K562 (cell line): Measurements from ENCODE around the gene RPAP2. TPM values are rescaled to one million over a fixed set of nuclear protein-coding genes. Genes with fewer than 3 reads are reported as not detected.
"Not testable (repeated sequence)": the region's sequence is repeated elsewhere in the genome, so short reads cannot be mapped to it uniquely, and the experiment has no call there.

Experiments used
- ATAC-seq: fragments of 200-7000 bp; cut with Tn5 transposase; 3 replicates; pipeline ENCODE4 v1.9.1; 2020; ENCODE audit warnings: moderate library complexity
- BruUV-seq: library from RNA; stranded (reverse); fragments of 400-500 nt; replicated peaks from 2 replicates; lab custom pipeline; 2021; lab: Mats Ljungman, UMichigan
- CTCF ChIA-PET: fragments of 300-600 bp; formaldehyde crosslinking; extraction: SDS; loops from one replicate; lab custom pipeline; 2021; ENCODE audit warnings: low intra/inter-chr PET ratio; lab: Yijun Ruan, JAX
- POLR2A ChIA-PET: fragments of 300-600, 350-650 bp; sonication (Branson Sonifier 250); formaldehyde crosslinking; extraction: SDS; loops from one replicate; lab custom pipeline; 2021; ENCODE audit warnings: antibody characterized with exemption, inconsistent platforms; lab: Yijun Ruan, JAX
- DNase-seq, 4 experiments: peaks; one replicate each; pipeline versions ENCODE4 v3.0.0 to v3.0.0-alpha.2; 2011 to 2018; ENCODE audit warnings: low spot score in 3 of 4, mixed read lengths in 3 of 4; ENCODE audit errors: extremely low read depth in 1 of 4
- FAIRE-seq: peaks from 2 replicates; lab custom pipeline; 2011; peaks lifted over from hg19 to GRCh38; lab: Jason Lieb, UNC
- H2AFZ ChIP-seq: 2 replicates; pipeline ENCODE4 v1.6.0; 2011; ENCODE audit warnings: low read depth, low read length, control low read depth, inconsistent platforms
- H3K27ac ChIP-seq: fragments of 200-600 bp; 3 replicates; pipeline ENCODE4 v1.8.0; 2011; ENCODE audit warnings: low read depth, mild to moderate bottlenecking, control low read depth, inconsistent platforms, low read length, moderate library complexity, mixed read lengths; ENCODE audit errors: extremely low read depth
- H3K27me3 ChIP-seq, 2 experiments: fragments of 300-600 bp in 1 of 2; 2 replicates in 1 of 2; 3 replicates in 1 of 2; pipeline versions ENCODE4 v1.6.0 to v1.8.0; 2011; ENCODE audit warnings: inconsistent platforms in 2 of 2, low read length in 2 of 2, mild to moderate bottlenecking in 1 of 2, mixed read lengths in 1 of 2, moderate library complexity in 1 of 2; ENCODE audit not compliant: control insufficient read depth in 2 of 2, insufficient read depth in 2 of 2
- H3K36me3 ChIP-seq: fragments of 300-600 bp; 3 replicates; pipeline ENCODE4 v1.8.0; 2011; ENCODE audit warnings: mild to moderate bottlenecking, low read length, inconsistent platforms; ENCODE audit not compliant: control insufficient read depth, insufficient read depth
- H3K4me1 ChIP-seq, 2 experiments: fragments of 200-600 bp in 1 of 2; replicated peaks in 1 of 2; 2 replicates in 1 of 2; 3 replicates in 1 of 2; pipeline versions ENCODE4 v1.5.1 to v1.8.0; 2011; ENCODE audit warnings: inconsistent platforms in 2 of 2, low read length in 2 of 2, mild to moderate bottlenecking in 1 of 2, mixed read lengths in 1 of 2, moderate library complexity in 1 of 2; ENCODE audit not compliant: control insufficient read depth in 2 of 2, insufficient read depth in 2 of 2
- H3K4me2 ChIP-seq: 2 replicates; pipeline ENCODE4 v1.6.1; 2011; ENCODE audit warnings: low read length, control low read depth, inconsistent platforms, mixed read lengths; ENCODE audit not compliant: insufficient read depth
- H3K4me3 ChIP-seq: fragments of 200-600 bp; sonication (generic), shearing (Covaris generic); 2 replicates; pipeline ENCODE4 v1.5.1; 2016; ENCODE audit warnings: control low read depth, inconsistent platforms
- H3K79me2 ChIP-seq: fragments of 200-600 bp; 3 replicates; pipeline ENCODE4 v1.8.0; 2011; ENCODE audit warnings: low read length, inconsistent platforms; ENCODE audit not compliant: control insufficient read depth, insufficient read depth
- H3K9ac ChIP-seq, 2 experiments: 2 replicates each; pipeline versions ENCODE4 v1.6.0 to v1.6.1; 2011; ENCODE audit warnings: low read depth in 2 of 2, low read length in 2 of 2, control low read depth in 1 of 2, inconsistent platforms in 1 of 2, mild to moderate bottlenecking in 1 of 2, mixed read lengths in 1 of 2; ENCODE audit not compliant: insufficient read depth in 1 of 2
- H3K9me1 ChIP-seq: one replicate; pipeline ENCODE4 v1.6.0; 2011; ENCODE audit warnings: inconsistent platforms, mild to moderate bottlenecking, low read length, moderate library complexity; ENCODE audit not compliant: control insufficient read depth, insufficient read depth
- H3K9me3 ChIP-seq: replicated peaks from 2 replicates; pipeline ENCODE4 v1.5.1; 2011; ENCODE audit warnings: low read depth, low read length, inconsistent platforms; ENCODE audit not compliant: control insufficient read depth, insufficient read depth
- H4K20me1 ChIP-seq: replicated peaks from 2 replicates; pipeline ENCODE4 v1.6.1; 2011; ENCODE audit warnings: low read length, inconsistent platforms, mixed read lengths; ENCODE audit not compliant: control insufficient read depth, insufficient read depth
- ATF3 ChIP-seq, 2 experiments: fragments of 450-650 bp in 1 of 2; sonication (generic) in 1 of 2; formaldehyde crosslinking in 1 of 2; IDR thresholded peaks in 1 of 2; conservative IDR thresholded peaks in 1 of 2; 2 replicates each; pipeline versions ENCODE4 v1.6.1 to v1.8.1; 2016 to 2023; ENCODE audit warnings: mild to moderate bottlenecking in 2 of 2, moderate library complexity in 2 of 2, inconsistent platforms in 1 of 2, missing genetic modification reagents in 1 of 2
- POLR2AphosphoS5 ChIP-seq: IDR thresholded peaks from 2 replicates; pipeline ENCODE4 v1.6.1; 2011; ENCODE audit warnings: mild to moderate bottlenecking, low read depth, low read length, moderate library complexity; ENCODE audit not compliant: control insufficient read depth, insufficient read depth
- ZNF354B ChIP-seq: fragments of 250-450 bp; sonication (Bioruptor Pico); IDR thresholded peaks from 2 replicates; pipeline ENCODE4 v1.4.0; 2020
- ZNF507 ChIP-seq: conservative IDR thresholded peaks from 2 replicates; pipeline ENCODE4 v1.6.1; 2017; ENCODE audit warnings: missing genetic modification characterization, missing compliant biosample characterization
- WGBS: fragments of 100-300 bp; shearing (Covaris generic); methylation state at CpG from one replicate; pipeline ENCODE4 v1.1.6; 2016; ENCODE audit warnings: low coverage, mixed read lengths; ENCODE audit not compliant: insufficient coverage; ENCODE audit errors: missing lambda C conversion rate; 5-methylcytosine and 5-hydroxymethylcytosine counted together
- in situ Hi-C: fragments of 300-500 bp; cut with MboI; formaldehyde crosslinking; loops from 4 replicates; pipeline ENCODE4 v1.15.0; 2018; ENCODE audit warnings: inconsistent platforms, mixed read lengths
- intact Hi-C: fragments of 100-400 bp; cut with micrococcal nuclease; formaldehyde crosslinking; loops from 2 replicates; pipeline ENCODE4 v1.14.2; 2022
- polyA plus RNA-seq, 8 experiments: library from polyadenylated mRNA; depleted of rRNA in 4 of 8; stranded (reverse) in 5 of 8; unstranded in 3 of 8; fragments of >200 nt; fragmentation: Nextera tagmentation in 2 of 8; fragmentation: Illumina TruSeq in 1 of 8; extraction: Ambion mirVana in 2 of 8; extraction: Trizol in 1 of 8; gene quantifications; 2 replicates each; pipeline versions ENCODE4 v1.2.1 to v1.2.3, GENCODE V29; 2011 to 2014; ENCODE audit warnings: inconsistent platforms in 1 of 8, missing spikeins in 1 of 8
- total RNA-seq, 7 experiments: library from RNA; depleted of rRNA in 6 of 7; stranded (reverse); fragments of >200 nt in 6 of 7; fragmentation: Illumina TruSeq in 2 of 7; extraction: Trizol in 2 of 7; gene quantifications; 2 replicates each; pipeline versions ENCODE4 v1.2.1 to v1.2.3, GENCODE V29; 2011 to 2021; ENCODE audit warnings: low replicate concordance in 1 of 7

Gene RPAP2
- total and polyA plus RNA-seq, 9 of the 15 experiments (the other 6 are each of a cell fraction or from before 2014, with no cell fraction given), result 6.2 to 41.7 (median 28.7) TPM

- ChIA-PET CTCF (no interaction called here), POLR2A (interaction anchor here (1.2 kb wide), 1 partner anchor 9 kb away, joined by 4 read pairs; no protein-coding TSS in a partner anchor)
- Histone ChIP-seq H2AFZ (no peak overlapping the region), H3K27me3 (no peaks in the 10 kb centered on the region), H3K9me1 (no peaks in the 10 kb centered on the region), H3K4me2 (no peak overlapping the region), H3K27ac (no peak overlapping the region), H3K79me2 (no peaks in the 10 kb centered on the region), H3K4me1 (no peaks in the 10 kb centered on the region), H3K36me3 (no peaks in the 10 kb centered on the region), H3K4me3 (no peak overlapping the region), H3K9me3 (no peaks in the 10 kb centered on the region), H3K9ac (no peak overlapping the region), H4K20me1 (no peaks in the 10 kb centered on the region)
- in situ Hi-C loops, result no loop called here
- TF ChIP-seq ATF3 (IDR thresholded peaks at IDR 0.05) (peak; percentile 57), ATF3 (CRISPR knock-in tag; conservative IDR thresholded peaks at IDR 0.05) (no peak), POLR2AphosphoS5 (no peak)
- intact Hi-C loops, result no loop called here
- no TSS peak for BruUV-seq
- FAIRE-seq (no peak), ATAC-seq (no peak), DNase-seq (no peak)
- WGBS, result 12% methylated on average over 1 of the region's 1 CpG
Observed at GRCh38 chr1:92430030-92430429, 131.2 kb downstream of the RPAP2 start.

GRCh38 chr1:92434572-92434971, 135.7 kb downstream of the RPAP2 start:
- H3K9me1 ChIP-seq, result not testable (repeated sequence)
- WGBS, result 8% methylated on average over 1 of the region's 1 CpG
- peak; percentile 78 for TF ChIP-seq ZNF354B
- peak; percentile 95 for TF ChIP-seq ZNF507 (tag)
- TF ChIP-seq, all 486 proteins: peak for 2; not testable (repeated sequence) for 484
- H3K4me3 ChIP-seq, H3K4me2 ChIP-seq, DNase-seq, H3K36me3 ChIP-seq, H3K79me2 ChIP-seq, H3K9me3 ChIP-seq, H3K9ac ChIP-seq, H3K27ac ChIP-seq, H3K27me3 ChIP-seq, POLR2A ChIA-PET, CTCF ChIA-PET, H3K4me1 ChIP-seq, ATAC-seq, intact Hi-C loops, H4K20me1 ChIP-seq, in situ Hi-C loops, FAIRE-seq, BruUV-seq, H2AFZ ChIP-seq: not testable (repeated sequence)
